HL-60 (cell line): ENCODE measurements around the gene ATG5.

Experiments
- DNase-seq, 2 experiments: peaks; one replicate each; pipeline ENCODE4 v3.0.0-alpha.2; 2010 to 2020; ENCODE audit warnings: low read depth in 1 of 2, low spot score in 1 of 2
- H3K27ac ChIP-seq: fragments of 250-450 bp; sonication (Bioruptor Pico); replicated peaks from 2 replicates; pipeline ENCODE4 v1.5.1; 2020; ENCODE audit warnings: mild to moderate bottlenecking, moderate library complexity
- H3K27me3 ChIP-seq: fragments of 250-450 bp; sonication (Bioruptor Pico); 2 replicates; pipeline ENCODE4 v1.5.1; 2021; ENCODE audit warnings: mild to moderate bottlenecking, moderate library complexity; ENCODE audit not compliant: insufficient read depth, poor library complexity, severe bottlenecking
- H3K4me3 ChIP-seq: replicated peaks from 2 replicates; pipeline ENCODE4 v1.5.1; 2011; ENCODE audit warnings: mild to moderate bottlenecking, control low read depth, low read length; ENCODE audit not compliant: insufficient read depth
- GABPA ChIP-seq: IDR thresholded peaks from 2 replicates; pipeline ENCODE4 v1.6.1; 2012; ENCODE audit warnings: low read depth
- POLR2AphosphoS5 ChIP-seq: IDR thresholded peaks from 2 replicates; pipeline ENCODE4 v1.6.1; 2012; ENCODE audit warnings: low read depth
- SPI1 ChIP-seq: IDR thresholded peaks from 2 replicates; pipeline ENCODE4 v1.6.1; 2012; ENCODE audit warnings: low read depth, mild to moderate bottlenecking, borderline replicate concordance
- TF ChIP-seq, protein P1 (sequence below): IDR thresholded peaks from 2 replicates; pipeline ENCODE4 v1.6.1; 2012; ENCODE audit warnings: low read depth; ENCODE audit not compliant: insufficient replicate concordance
- TF ChIP-seq, protein P2 (sequence below): IDR thresholded peaks from one replicate; pipeline ENCODE4 v1.5.1; 2011; ENCODE audit warnings: low read length, control low read depth, inconsistent platforms; ENCODE audit not compliant: insufficient read depth

Gene ATG5

DNA sequence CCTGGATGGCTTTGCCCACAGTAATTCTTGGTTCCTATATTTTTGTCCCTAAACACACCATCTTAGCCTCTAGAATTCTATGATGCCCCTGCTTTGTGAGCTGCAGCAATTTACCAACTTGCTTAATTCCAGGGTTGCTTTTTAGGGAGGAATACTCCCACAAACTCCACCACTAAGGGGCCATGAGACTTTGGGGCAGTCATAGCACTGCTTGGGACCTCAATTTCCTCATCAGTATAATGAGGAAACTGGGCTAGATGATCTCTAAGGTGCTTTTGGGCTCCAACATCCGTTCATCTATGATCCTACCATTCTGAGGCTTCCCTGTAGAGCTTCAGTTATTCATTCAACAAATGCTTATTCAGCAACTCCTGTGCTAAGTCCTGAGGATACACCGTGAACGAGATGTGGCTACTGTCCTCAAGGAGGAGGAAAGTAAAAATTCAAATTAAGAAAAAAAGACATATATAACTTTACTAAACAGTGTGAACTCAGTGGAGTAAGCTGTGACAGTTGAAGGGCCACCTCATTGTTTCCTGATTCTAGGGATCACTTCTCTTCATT, 164.2 kb downstream of the ATG5 start:
- Histone ChIP-seq H3K27me3 (no peaks in the 10 kb centered on the region), H3K27ac (no peak overlapping the region), H3K4me3 (no peak overlapping the region)
- no peak for DNase-seq
- TF ChIP-seq, protein P1, sequence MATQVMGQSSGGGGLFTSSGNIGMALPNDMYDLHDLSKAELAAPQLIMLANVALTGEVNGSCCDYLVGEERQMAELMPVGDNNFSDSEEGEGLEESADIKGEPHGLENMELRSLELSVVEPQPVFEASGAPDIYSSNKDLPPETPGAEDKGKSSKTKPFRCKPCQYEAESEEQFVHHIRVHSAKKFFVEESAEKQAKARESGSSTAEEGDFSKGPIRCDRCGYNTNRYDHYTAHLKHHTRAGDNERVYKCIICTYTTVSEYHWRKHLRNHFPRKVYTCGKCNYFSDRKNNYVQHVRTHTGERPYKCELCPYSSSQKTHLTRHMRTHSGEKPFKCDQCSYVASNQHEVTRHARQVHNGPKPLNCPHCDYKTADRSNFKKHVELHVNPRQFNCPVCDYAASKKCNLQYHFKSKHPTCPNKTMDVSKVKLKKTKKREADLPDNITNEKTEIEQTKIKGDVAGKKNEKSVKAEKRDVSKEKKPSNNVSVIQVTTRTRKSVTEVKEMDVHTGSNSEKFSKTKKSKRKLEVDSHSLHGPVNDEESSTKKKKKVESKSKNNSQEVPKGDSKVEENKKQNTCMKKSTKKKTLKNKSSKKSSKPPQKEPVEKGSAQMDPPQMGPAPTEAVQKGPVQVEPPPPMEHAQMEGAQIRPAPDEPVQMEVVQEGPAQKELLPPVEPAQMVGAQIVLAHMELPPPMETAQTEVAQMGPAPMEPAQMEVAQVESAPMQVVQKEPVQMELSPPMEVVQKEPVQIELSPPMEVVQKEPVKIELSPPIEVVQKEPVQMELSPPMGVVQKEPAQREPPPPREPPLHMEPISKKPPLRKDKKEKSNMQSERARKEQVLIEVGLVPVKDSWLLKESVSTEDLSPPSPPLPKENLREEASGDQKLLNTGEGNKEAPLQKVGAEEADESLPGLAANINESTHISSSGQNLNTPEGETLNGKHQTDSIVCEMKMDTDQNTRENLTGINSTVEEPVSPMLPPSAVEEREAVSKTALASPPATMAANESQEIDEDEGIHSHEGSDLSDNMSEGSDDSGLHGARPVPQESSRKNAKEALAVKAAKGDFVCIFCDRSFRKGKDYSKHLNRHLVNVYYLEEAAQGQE: no peak
- TF ChIP-seq POLR2AphosphoS5: no peak
- no peak for TF ChIP-seq GABPA
- no peak for TF ChIP-seq SPI1
- TF ChIP-seq, protein P2, sequence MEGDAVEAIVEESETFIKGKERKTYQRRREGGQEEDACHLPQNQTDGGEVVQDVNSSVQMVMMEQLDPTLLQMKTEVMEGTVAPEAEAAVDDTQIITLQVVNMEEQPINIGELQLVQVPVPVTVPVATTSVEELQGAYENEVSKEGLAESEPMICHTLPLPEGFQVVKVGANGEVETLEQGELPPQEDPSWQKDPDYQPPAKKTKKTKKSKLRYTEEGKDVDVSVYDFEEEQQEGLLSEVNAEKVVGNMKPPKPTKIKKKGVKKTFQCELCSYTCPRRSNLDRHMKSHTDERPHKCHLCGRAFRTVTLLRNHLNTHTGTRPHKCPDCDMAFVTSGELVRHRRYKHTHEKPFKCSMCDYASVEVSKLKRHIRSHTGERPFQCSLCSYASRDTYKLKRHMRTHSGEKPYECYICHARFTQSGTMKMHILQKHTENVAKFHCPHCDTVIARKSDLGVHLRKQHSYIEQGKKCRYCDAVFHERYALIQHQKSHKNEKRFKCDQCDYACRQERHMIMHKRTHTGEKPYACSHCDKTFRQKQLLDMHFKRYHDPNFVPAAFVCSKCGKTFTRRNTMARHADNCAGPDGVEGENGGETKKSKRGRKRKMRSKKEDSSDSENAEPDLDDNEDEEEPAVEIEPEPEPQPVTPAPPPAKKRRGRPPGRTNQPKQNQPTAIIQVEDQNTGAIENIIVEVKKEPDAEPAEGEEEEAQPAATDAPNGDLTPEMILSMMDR: no peak

DNA sequence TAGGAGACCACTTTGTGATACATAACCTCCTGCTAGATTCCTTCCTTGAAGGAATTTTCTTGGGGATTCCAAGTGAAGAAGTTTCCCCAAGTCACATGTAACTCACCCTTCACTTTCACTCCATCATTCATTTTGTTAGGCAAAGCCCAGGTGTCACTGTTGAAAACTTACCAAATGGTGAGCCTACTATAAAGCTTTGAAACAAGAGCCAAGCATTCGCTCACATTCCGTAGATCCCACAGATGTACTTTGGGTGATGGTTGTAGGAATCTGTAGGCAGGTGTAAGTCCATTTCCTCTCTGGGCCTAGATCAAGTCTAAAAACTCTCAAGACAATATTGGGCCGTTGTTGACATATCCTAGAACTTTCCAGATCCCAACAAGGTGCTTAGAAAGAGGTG, 165.4 kb downstream of the ATG5 start:
- H3K27me3 ChIP-seq: no peaks in the 10 kb centered on the region
- H3K4me3 ChIP-seq: no peak overlapping the region
- TF ChIP-seq, protein P2: no peak
- TF ChIP-seq GABPA: no peak
- no peak for TF ChIP-seq POLR2AphosphoS5
- no peak for TF ChIP-seq SPI1
- no peak for DNase-seq
- no peak overlapping the region for H3K27ac ChIP-seq

DNA sequence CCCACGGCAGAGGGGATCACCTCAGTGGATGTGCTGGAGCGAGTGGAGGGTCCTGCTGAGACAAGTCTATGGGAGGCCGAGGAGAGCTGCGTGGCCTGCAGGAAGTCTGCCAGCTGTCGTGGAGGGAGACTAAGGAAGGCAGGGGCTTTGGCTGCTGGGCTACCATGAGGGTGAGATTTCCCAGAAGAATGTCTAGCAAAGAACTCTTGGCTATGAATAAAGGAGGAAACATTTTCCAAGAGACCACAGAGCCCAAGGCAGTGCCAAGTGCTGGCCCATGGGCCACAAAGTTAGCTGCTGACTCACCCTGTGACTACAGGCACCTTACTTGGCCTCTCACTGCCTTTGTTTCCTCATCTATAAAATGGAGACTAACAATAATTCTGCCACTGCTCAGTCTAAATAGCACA, 166.0 kb downstream of the ATG5 start:
- Histone ChIP-seq H3K27ac (no peak overlapping the region), H3K4me3 (no peak overlapping the region), H3K27me3 (no peaks in the 10 kb centered on the region)
- DNase-seq: no peak
- TF ChIP-seq GABPA: no peak

DNA sequence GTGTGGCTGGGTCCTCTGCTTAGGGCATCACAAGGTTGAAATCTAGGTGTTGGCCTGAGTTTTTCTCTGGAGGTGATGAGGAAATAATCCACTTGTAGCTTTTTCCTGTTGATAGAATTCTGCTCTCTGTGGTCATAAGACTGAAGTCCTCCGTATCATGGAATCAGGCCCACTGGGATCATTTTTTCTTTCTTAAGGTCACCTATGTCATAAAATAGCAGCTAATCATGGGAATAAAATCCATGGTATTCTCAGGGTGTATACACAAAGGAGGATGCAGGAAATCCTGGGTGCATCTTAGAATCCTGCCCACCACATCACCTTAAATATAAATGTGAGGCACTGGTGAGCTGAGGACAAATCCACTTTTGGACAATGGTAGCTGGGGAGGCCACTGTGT, 166.7 kb downstream of the ATG5 start:
- no peak overlapping the region for H3K4me3 ChIP-seq
- no peaks in the 10 kb centered on the region for H3K27me3 ChIP-seq
- H3K27ac ChIP-seq: no peak overlapping the region
- DNase-seq: no peak
- TF ChIP-seq GABPA (no peak), POLR2AphosphoS5 (no peak), SPI1 (no peak)
- TF ChIP-seq, protein P1: no peak
- TF ChIP-seq, protein P2: no peak
